ENCODE measurements around the gene MYO16.

Gene MYO16

GRCh38 chr13:109154546-109154945, 525.1 kb downstream of the MYO16 start:
- DNase-seq (ENCODE audit: low read depth): no peak

- no peak for DNase-seq (ENCODE audit: low read depth)
Measured at GRCh38 chr13:109154966-109155761, 525.8 kb downstream of the MYO16 start.

DNA sequence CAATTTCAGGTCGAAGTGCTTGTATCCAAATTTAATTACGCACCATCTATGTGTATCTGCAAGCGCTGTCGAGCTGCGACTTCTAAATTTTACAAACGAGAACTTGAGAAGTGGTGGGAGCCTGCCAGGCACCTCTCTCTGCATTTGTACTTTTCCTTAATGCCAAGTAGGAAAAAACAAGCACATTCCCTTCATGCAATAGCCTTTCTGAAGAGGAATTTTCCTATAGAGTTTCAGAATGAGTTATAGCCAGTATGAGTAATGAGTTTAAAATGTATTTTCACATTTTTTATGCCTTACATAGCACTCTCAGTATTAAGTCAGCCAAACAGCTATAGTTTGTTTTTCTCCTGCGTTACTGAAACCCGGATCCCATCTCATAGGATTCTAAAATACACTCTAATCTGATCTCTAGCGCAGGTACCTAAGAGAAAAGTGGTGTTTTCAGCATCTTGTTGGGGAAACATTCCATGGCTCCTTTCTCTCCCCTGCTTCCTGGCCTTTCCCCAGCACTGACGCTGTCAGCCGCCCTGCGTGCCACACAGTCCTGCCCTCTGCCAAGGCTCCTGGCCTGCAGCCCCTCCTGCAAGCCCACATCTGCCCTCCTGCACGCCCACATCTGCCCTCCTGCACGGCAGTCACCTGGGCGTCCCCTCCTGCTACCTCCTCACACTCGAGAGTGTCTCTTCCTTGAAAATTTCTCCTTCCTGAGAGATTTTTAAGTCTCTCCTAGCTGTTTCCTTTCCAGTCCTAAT, 526.9 kb downstream of the MYO16 start:
- no peak for DNase-seq (ENCODE audit: low read depth)

GRCh38 chr13:109157275-109157674, 527.9 kb downstream of the MYO16 start:
- DNase-seq (ENCODE audit: low read depth): no peak

DNA sequence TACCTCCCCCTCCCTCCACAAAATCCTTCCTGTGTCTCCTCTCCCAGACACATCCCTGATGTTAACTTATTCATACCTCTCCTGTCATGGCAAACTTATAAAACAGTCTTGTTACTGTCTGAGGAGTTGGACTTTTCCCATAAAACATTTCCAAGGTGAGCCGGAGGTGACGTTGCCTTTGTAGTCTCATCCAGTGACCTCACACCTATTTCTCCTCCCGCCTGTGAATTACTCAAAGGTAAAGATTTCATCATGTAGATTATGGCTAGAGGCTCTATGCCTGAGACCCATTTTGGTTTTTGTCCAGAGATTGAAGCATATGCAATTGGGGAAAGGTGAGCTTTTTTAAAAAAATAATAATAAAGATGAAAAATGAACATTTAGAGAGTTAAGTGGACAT, 529.0 kb downstream of the MYO16 start:
- no peak for DNase-seq (ENCODE audit: low read depth)

GRCh38 chr13:109159650-109160309, 530.4 kb downstream of the MYO16 start:
- DNase-seq (ENCODE audit: low read depth): no peak

DNA sequence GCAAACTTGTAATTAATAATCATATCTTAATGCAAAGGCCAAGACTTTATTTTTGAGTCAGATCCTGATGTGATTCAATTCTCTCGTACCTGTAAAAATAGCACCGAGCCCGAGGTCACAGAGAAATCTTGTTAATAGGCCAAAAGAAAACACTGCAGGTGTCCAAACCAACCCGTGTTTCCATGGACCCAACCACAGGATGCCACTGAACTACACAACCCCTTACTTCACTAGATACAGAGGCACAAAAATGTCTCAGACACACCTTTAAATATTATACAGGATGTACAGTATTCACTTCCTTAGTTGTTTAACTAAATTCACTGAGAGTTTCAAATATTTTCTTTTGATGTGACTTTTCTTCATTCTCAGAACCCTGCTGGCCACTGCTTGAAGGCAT, 530.9 kb downstream of the MYO16 start:
- no peak for DNase-seq (ENCODE audit: low read depth)

- DNase-seq (ENCODE audit: low read depth): no peak
Measured at GRCh38 chr13:109160887-109161669, 531.7 kb downstream of the MYO16 start.

DNA sequence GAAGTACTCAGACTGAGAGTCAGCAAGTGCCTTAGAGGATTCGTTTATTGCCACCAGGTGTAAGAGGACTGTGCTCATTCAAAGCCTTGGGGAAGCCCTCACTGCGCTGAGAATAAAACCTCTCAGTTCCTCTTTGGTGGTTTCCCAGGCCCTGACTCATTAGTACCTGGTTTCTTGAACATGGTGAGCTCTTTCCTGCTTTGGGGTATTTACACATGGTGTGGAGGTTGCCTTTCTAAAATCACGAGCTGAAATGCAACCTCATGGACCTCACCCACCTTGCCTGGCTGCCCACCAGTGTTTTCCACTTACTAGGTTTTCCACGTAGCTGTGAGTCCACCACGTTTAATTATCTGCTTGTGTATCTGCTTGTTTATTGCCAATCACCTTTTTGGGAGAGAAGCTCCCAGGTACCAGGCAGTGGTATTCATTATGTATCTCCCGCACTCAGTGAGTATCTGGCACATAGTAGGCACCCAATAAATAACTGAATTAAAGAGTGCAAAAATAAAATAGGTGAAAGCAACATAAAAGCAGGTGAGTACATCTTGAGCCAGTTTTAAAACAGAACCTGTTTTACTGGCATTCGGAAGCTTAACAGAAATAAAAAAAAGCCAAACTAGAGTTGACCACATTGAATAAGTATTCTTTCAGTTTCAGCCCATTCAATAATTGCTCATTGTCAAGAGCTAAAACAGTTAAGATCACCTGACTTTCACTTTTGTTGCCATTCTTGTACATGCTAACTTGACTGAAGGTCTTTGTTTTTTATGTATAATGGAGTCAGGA, 533.0 kb downstream of the MYO16 start:
- no peak for DNase-seq (ENCODE audit: low read depth)

- no peak for DNase-seq (ENCODE audit: low read depth)
Measured at GRCh38 chr13:109163037-109163379, 533.6 kb downstream of the MYO16 start.

DNA sequence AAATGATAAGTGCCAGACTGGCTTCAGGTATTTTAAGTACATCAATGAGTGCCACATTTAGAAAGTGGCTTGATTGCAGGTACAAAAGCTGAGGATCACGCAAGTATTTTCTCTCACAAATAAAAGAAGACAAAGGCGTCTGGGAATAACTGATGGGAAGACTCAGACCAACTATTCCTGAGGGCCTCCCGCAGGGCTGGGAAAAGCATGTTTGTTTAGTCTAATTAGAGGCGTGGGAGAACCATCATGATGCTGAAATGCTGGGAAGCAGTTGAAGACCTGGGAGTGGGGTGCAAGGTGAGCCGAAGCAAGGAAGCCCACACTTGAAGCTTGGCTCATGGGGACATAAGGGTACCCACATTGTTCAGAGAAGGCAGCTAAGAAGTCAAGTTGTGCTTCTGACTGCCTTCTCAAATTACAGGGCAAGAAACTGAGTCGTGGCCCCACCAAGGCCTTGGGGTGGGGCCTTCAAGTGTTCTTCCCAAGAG, 536.0 kb downstream of the MYO16 start:
- no peak for DNase-seq (ENCODE audit: low read depth)

DNA sequence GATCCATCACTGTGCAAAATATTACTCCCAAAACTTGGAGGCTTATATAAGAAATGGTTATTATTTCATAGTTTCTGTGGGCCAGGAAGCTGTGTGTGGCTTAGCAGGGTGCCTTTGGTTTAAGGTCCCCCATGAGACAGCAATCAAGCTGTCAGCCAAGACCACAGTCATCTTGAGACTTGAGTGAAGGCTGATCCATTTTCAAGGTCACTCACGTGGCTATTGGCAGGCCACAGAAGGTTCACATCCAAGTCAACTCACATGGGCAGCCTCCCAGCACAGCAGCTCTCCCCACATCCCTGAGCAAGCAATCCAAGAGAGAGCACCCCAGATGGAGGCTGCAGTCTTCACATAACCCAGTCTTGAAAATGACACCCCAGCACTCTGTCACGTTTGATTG, 537.4 kb downstream of the MYO16 start:
- no peak for DNase-seq (ENCODE audit: low read depth)

GRCh38 chr13:109172136-109172535, 542.7 kb downstream of the MYO16 start:
- no peak for DNase-seq (ENCODE audit: low read depth)

- DNase-seq (ENCODE audit: low read depth): no peak
Measured at GRCh38 chr13:109175666-109176065, 546.3 kb downstream of the MYO16 start.

DNA sequence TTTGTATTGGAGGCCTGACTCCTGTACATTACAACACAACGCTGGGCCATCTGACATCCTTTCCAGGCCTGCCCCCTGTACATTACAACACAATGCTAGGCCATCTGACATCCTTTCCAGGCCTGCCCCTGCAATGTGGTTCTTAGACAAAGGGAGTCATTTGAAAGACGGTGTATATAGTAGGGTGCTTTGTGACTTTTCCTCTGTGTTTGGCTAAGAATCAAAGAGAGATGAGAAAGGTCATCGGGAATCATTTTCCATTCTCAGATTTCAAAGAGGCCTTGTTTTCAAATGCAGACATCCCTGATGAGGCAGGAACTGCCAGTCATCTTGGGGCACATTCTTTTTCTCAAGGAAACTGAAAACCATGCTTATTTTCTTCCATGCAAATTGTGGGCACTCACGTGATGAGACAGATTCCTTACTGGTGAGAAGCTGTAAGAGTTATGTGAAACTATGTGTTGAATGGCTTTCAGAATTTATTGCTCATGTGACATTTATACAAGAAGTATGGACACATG, 551.6 kb downstream of the MYO16 start:
- no peak for DNase-seq (ENCODE audit: low read depth)

GRCh38 chr13:109182777-109183465, 553.5 kb downstream of the MYO16 start:
- DNase-seq (ENCODE audit: low read depth): no peak

- no peak for DNase-seq (ENCODE audit: low read depth)
Measured at GRCh38 chr13:109191413-109191812, 562.0 kb downstream of the MYO16 start.

DNA sequence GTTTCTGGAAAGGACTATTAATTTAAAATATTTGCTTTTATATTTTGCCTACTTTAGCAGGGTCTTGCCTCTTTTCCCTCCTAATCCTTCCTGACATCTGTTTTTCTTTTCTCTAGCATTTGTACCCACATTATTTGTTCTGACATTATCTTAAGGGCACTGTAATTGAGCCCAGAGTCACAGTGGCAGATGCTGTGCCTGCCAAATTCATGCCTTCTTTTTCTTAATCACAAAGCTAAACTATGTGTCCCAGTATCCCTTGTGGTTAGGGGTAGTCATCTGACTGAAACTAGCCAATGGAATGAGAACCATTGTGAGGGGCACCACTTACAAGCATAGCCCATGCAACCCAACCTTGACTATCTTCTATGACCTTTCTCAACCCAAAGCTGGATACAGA, 562.9 kb downstream of the MYO16 start:
- DNase-seq (ENCODE audit: low read depth): no peak

- DNase-seq (ENCODE audit: low read depth): no peak
Measured at GRCh38 chr13:109196948-109197347, 567.5 kb downstream of the MYO16 start.

- DNase-seq (ENCODE audit: low read depth): no peak
Measured at GRCh38 chr13:109198585-109198984, 569.2 kb downstream of the MYO16 start.
